NCI-H1694 treated with DMSO at 0.1 percent for 48 hours (cell line): Measurements from ENCODE around the gene TRAPPC2L.
"Not testable (repeated sequence)": the region's sequence is repeated elsewhere in the genome, so short reads cannot be mapped to it uniquely, and the experiment has no call there.

Experiments
- DNase-seq: peaks from one replicate; lab custom pipeline; 2025; lab: John Stamatoyannopoulos, UW

Gene TRAPPC2L

GRCh38 chr16:88893127-88893968 lies 36.4 kb downstream of the TRAPPC2L start:
- DNase-seq = no peak

- not testable (repeated sequence) for DNase-seq
Measured at GRCh38 chr16:88894266-88894665, 37.3 kb downstream of the TRAPPC2L start.

GRCh38 chr16:88894681-88895300 lies 37.9 kb downstream of the TRAPPC2L start:
- no peak for DNase-seq

- DNase-seq = no peak
Measured at GRCh38 chr16:88895335-88895734, 38.4 kb downstream of the TRAPPC2L start.

- DNase-seq = no peak
Measured at GRCh38 chr16:88896238-88897070, 39.5 kb downstream of the TRAPPC2L start.

GRCh38 chr16:88897696-88898425 lies 40.9 kb downstream of the TRAPPC2L start:
- no peak for DNase-seq

GRCh38 chr16:88899901-88900661 lies 43.2 kb downstream of the TRAPPC2L start:
- no peak for DNase-seq

- DNase-seq = no peak
Measured at GRCh38 chr16:88900662-88901052, 43.7 kb downstream of the TRAPPC2L start.

GRCh38 chr16:88901718-88902337 lies 44.9 kb downstream of the TRAPPC2L start:
- DNase-seq = no peak

GRCh38 chr16:88902744-88903143 lies 45.8 kb downstream of the TRAPPC2L start:
- DNase-seq = no peak

GRCh38 chr16:88903267-88903666 lies 46.3 kb downstream of the TRAPPC2L start:
- no peak for DNase-seq

- DNase-seq = no peak
Measured at GRCh38 chr16:88904676-88905365, 47.9 kb downstream of the TRAPPC2L start.

GRCh38 chr16:88905563-88905962 lies 48.6 kb downstream of the TRAPPC2L start:
- DNase-seq = no peak

GRCh38 chr16:88906020-88906419 lies 49.1 kb downstream of the TRAPPC2L start:
- no peak for DNase-seq

- no peak for DNase-seq
Measured at GRCh38 chr16:88906535-88907105, 49.7 kb downstream of the TRAPPC2L start.

- DNase-seq = no peak
Measured at GRCh38 chr16:88907768-88908167, 50.8 kb downstream of the TRAPPC2L start.

GRCh38 chr16:88908307-88908706 lies 51.4 kb downstream of the TRAPPC2L start:
- no peak for DNase-seq

GRCh38 chr16:88909431-88910210 lies 52.7 kb downstream of the TRAPPC2L start:
- DNase-seq = no peak
